Breast epithelium (tissue), 3 donors: Measurements from ENCODE around the gene ZNF423.

Experiments
- CTCF ChIP-seq, 3 donors: fragments of 450-650 bp; IDR thresholded peaks; one replicate each; pipeline ENCODE4 v1.5.1; 2016 to 2017; ENCODE audit warnings: antibody characterized with exemption in 3 of 3, mild to moderate bottlenecking in 3 of 3, moderate library complexity in 3 of 3
- POLR2A ChIP-seq: fragments of 450-650 bp; IDR thresholded peaks from one replicate; pipeline ENCODE4 v1.6.1; 2016; ENCODE audit warnings: antibody characterized with exemption, mild to moderate bottlenecking, moderate library complexity
- POLR2AphosphoS5 ChIP-seq, 3 donors: sonication (generic); formaldehyde crosslinking; IDR thresholded peaks; one replicate each; pipeline ENCODE4 v1.6.1; 2017; ENCODE audit warnings: antibody characterized with exemption in 3 of 3

DNA sequence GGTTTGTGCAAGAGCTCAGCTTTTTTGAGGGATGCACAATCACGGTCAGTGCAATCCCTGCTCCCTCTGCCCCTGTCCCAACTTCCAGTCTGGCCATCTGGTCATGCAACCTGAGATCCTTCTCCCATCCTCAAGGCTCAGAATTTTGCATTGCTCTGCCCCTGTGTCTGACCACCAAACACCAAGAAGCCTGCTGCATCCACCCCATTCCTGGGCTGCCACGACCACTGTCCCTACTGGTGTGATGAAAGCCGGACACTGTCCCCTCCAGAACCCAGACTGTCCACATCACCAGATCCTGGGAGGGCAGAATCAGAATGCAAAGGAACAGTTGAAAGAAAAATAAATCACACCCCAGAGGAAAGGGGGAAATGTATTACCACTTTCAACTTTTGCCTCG lies 251.3 kb downstream of the ZNF423 start:
- TF ChIP-seq POLR2A (no peak), POLR2AphosphoS5 (IDR thresholded peaks at IDR 0.05) (no peak), CTCF (IDR thresholded peaks at IDR 0.05) (no peak)
